ENCODE results near the gene CCL16. TPM values are rescaled to one million over a fixed set of nuclear protein-coding genes. Genes with fewer than 3 reads are reported as not detected.
"Not testable (repeated sequence)": the region's sequence is repeated elsewhere in the genome, so short reads cannot be mapped to it uniquely, and the experiment has no call there.

The CCL16 gene
- total RNA-seq, 1 donor from 2014 or later = not detected

DNA sequence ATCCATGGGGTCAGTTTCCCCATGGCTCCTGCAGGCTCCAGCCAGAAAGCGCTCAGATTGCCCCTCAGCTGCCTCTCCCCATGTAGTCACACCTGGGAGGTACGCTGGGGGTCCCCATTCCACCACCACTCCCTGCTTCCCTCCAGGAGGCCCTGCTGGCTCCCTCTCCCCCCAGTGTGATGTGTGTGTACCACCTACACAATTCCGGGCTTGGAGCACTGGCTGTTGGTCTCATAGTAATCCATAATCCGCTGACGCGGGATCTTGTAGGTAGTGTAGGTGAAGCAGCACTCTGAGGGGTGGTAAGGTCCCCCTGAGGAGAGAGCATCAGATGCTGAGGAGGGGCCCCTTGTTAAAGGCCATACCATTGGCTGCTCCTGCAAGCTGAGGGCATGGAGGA lies 2.8 kb upstream of the CCL16 start:
- no peak for ATAC-seq

GRCh38 chr17:35982409-35983191 lies 1.3 kb upstream of the CCL16 start:
- no peak for ATAC-seq

DNA sequence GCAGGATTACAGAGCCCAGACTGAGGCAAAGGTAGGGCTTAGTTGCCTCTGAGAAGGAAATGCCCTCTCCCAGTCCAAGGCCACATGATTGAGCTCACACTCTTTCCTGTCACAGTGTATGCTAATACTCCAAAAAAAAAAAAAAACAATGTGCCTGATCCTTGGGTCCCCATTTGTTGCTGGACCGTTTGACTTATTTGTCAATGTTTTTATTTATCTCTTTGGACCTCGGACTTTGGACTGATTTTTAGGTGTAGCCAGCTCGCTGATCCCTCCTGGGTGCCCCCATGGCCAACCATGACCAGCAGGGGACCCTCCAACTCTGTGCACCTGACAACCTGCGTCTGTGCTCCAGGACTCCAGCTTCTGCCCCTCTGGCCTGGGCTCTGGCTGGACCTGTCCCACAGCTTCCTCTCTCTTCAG lies 622 bp upstream of the CCL16 start:
- ATAC-seq = no peak

DNA sequence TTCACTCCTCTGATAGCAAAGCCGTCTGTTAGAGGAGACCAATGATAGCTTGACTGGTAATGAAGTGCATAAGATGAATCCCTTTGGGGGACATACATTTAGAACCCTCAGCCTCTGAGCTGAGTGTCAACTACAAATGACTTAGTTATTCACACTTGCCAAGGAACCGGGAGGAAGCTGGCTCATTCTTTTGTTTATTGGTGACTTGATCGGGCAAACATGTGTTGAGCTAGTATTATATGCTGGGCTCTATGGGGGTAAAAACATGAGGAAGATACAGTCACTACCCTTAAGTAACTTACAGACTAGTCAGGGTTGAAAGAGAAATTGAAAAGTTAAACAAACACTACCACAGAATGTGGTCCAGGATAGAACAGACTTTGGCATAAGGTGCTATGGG lies 3.0 kb downstream of the CCL16 start:
- ATAC-seq = no peak

DNA sequence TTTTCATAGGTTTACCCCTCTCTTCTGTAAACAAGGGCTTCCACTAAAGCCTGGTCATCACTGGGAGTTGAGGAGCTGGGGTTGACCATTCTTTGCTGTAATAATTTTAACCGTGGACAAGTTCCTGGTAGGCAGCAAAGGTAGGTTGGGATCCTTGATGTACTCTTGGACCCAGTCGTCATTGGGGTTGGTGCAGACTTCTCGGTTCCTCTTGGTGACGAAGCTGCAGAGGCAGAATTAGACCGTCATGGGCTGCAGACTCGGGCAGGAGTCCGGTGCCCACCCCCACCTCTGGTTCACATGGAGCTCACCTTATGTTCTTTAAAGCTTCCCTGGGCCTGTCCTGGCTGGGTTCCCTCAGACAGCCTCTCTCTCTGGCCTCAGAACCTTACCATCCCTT lies 3.8 kb downstream of the CCL16 start:
- ATAC-seq = no peak

DNA sequence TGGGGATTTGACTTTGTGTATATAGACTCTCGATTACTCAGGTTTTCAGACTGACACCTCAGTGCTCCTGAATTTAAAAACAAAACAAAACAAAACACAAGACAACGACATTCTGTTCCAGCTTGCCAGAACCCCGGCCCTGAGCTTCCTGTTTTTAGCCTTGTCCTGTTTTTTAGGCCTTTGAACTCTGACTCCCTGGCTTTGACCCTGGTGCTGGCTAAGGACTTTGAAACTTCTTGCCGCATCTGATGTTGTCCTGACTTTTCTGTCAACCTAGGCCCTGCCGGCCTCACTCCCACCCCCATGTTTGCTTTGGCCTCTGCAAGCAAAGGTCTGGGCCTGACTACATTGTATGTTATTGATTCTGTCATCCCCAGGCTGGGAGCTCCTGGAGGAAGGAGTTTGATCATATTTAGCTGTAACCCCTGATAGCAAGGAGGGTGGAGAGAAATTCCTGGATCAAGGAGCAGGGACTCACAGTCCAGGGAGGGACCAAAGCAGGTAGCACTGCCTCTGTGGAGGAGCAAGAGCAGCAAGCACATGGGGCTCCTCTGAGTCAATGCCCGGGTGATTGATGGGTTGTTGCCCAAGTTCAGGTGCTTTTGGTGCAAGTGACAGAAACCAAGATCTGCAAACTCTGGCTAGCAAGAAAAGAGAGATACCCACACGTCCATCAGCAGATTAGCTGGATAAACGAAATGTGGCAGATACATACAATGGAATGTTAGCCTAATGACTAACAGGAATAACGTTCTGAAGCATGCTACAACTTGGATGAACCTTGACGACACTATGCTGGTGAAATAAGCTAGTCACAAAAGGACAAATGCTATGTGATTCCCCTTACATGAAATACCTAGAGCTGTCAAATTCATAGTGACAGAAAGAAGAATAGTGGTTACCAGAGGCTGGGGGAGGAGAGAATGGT lies 7.7 kb downstream of the CCL16 start:
- ATAC-seq = peak; percentile 21

GRCh38 chr17:35972945-35973332 lies 8.4 kb downstream of the CCL16 start:
- ATAC-seq = no peak

DNA sequence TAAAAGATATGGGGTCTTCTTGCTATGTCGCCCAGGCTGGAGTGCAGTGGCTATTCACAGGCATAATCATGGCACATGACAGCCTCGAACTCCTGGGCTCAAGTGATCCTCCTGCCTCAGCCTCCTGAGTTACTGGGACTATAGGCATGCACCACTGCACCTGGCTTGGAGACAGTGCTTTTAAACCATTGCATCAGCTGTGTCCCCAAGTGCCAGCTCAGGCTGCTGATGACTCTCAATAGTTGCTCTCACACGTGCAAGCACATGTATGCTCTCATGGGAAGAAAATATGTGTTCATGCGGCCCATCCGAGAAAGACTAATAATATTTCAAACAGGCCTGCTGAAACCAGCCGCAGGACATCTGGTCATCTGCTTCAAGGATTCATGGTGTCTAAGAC lies 8.8 kb downstream of the CCL16 start:
- ATAC-seq = no peak

DNA sequence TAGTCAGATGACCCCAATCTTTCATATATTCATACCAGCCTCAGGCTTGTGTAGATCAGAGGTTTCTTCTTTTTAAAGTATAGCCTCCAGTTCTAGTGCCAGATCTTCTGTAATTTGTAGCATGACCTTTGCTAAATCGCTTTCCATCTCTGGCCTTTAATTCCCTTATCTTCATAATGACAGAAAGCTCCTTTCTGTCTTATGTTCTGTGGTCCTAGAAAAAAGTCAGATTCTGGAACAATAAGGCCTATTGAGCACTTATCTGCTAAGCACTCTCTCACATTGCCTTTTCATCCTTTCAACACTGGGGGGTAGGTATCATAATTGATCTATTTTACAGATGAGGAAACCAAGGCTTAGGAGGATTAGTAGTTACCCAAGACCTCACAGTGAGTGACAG lies 9.2 kb downstream of the CCL16 start:
- ATAC-seq = no peak

GRCh38 chr17:35969558-35970380 lies 11.5 kb downstream of the CCL16 start:
- ATAC-seq = peak; percentile 68

GRCh38 chr17:35968520-35969054 lies 12.7 kb downstream of the CCL16 start:
- ATAC-seq = no peak

DNA sequence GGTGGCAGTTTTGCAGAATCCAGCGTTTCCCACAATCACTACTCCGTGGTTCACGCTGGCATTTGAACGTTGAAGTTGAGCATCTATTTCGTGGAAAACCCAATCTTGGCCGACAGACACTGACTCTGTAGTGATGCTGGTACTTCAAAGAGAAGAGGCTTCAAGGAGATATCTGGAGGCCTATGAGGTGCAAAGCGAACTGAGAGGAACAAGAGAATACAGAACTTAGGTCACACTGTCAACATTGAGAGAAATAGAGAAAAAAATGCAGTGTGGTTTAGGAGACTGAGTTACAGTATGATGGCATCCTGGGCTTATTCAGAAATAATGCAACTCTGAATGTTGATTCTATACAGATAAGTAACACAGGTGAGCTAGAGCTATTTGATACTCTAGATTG lies 16.0 kb downstream of the CCL16 start:
- ATAC-seq = no peak

- no peak for ATAC-seq
Measured at GRCh38 chr17:35963663-35964062, 17.6 kb downstream of the CCL16 start.

GRCh38 chr17:35953720-35954119 lies 27.6 kb downstream of the CCL16 start:
- no peak for ATAC-seq

DNA sequence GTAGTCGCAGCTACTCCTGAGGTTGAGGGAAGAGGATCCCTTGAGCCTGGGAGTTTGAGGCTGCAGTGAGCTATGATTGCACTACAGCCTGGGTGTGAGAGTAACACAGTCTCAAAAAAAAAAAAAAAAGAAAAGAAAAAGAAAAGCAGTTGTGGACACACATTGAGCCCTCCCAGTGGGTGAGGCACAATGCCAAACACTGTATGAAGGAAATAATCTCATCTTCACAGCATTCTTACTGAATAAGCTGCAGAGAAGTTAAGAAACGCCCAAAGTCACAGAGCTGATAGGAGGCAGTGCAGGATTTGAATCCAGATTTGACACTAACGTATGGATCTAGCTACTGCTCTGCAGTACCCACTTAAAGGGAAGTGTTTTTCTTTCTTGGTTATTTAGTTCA lies 31.9 kb downstream of the CCL16 start:
- ATAC-seq = no peak

GRCh38 chr17:35948092-35948491 lies 33.2 kb downstream of the CCL16 start:
- no peak for ATAC-seq

DNA sequence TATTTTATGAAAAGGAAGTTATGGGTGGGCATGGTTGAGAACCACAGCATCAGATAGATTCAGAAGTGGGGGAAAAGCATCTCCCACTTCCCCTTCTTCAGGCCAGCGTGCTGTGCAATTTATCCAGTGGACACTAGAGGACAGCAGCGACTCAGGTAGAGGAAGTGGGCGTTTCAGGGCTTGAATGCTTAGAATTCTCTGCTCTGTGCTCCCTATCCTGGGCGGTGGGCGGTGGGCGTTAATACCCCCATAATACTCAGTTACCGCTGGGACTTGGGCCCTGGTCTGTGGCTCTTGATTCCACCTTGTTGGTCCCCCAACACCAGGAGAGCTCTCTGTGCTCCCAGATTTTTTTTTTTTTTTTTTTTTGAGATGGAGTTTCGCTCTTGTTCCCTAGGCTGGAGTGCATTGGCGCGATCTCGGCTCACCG lies 34.1 kb downstream of the CCL16 start:
- peak; percentile 55 for ATAC-seq

DNA sequence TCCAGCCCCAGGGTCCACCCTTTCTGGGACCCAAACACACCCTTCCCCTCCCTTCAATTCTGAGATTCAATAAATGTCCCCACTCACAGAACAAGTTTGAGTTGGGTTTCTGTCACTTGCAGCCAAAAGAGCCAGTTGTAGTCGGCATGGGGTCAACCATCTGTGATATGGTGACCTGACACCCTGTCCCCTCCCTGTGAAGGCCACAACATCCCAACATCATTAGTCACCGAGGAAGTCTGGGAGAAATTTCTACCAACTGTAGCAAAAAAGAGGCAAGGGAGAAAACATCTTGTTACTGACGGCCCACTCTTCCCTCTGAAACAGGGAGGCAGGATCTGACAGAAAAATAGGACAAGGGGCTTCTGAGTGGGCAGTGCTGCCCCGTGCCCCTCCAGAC lies 37.1 kb downstream of the CCL16 start:
- no peak for ATAC-seq

DNA sequence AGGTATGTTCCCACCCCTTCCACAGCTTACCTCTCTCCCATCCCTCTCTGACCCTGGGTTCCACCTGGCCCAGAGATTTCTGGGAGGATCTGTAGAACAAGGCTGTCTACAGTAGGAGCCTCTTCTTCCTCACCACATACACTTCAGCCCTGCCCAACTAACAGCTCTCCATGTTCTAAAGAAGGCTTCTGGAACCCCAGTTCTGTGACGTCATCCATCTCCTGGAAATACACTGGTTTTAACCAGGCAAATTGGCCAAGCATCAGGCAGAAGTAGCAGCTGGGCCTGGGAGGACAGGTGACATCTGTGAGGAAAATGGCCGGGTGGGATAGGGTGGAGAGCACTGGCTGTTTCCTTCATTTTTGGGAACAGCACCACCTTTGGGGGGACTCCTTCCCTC lies 37.8 kb downstream of the CCL16 start, which contains the start of gene LYZL6:
Gene LYZL6 (minus strand): TSS at position 177 of the 400 bp plus-strand sequence. CDS start 4,357 bp downstream, outside the sequence.
- no peak for ATAC-seq

DNA sequence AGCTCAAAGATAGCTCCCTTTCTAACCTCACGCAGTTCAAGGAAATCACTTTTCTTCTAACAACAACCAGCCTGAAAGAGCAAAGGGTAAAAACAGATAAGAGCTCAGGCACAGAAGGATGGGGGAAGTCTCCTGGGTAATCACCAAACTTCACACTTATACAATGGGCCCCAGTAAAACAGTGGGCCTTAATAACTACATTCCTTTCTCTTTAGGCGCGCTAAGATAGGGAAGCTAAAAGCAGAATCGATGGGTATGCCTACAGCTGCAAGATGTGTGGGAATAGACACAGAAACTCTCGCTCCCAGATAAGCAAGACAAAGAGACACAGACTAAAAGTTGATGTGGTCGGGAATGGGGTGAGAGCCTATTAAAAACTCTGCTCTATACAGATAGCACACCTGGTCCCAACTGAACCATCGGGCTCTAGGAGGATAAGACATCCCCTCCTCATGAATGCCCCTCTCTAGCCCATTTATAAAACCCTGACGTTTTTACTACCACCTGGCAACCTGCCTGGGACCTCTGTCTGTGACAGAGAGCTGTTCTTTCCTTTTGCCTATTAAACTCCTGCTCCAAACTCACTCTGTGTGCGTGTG lies 38.6 kb downstream of the CCL16 start:
- ATAC-seq = no peak

- ATAC-seq = not testable (repeated sequence)
Measured at GRCh38 chr17:35938492-35938891, 42.8 kb downstream of the CCL16 start.

GRCh38 chr17:35936063-35936462 lies 45.2 kb downstream of the CCL16 start:
- ATAC-seq = no peak

All from esophagus mucosa (tissue), 1 donor.